ENCODE measurements around the gene LYPD5.

Gene LYPD5

DNA sequence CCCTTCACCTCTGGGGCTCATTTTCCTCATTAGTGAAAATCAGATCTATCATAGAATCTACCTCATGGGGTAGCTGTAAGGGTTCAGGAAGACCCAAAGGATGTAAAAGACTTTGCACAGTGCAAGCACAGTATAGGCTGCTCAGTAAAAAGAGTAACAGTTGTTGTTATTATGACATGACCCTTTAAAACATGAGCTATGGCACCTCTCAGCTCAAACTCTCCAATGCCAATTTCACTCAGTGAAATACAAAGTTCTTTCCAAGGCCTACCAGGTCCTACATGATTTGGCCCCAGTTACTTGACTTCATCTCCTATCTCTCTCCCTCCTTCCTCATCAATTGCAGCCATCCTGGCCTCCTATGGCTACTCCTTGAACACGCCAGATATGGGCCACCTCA lies 52.3 kb downstream of the LYPD5 start:
- no peak for DNase-seq

DNA sequence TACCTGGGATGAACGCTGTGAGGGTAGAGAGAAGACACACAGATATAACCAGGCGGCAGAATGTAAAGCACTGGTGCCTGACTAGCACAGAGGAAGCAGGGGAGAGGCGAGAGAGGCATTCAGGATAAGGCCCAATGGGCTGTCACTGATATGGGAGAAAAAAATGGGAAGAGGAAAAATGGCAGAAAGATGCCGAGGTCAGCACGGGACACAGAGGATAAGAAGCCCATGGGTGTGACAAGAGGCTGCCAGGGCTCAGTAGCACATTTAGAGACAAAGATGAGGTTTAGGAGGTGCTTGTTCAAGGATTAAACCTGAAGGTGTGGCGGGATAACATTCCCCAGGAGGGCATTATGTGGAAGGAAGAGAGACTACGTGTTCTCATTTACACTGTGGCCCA lies 53.1 kb downstream of the LYPD5 start:
- no peak for DNase-seq

DNA sequence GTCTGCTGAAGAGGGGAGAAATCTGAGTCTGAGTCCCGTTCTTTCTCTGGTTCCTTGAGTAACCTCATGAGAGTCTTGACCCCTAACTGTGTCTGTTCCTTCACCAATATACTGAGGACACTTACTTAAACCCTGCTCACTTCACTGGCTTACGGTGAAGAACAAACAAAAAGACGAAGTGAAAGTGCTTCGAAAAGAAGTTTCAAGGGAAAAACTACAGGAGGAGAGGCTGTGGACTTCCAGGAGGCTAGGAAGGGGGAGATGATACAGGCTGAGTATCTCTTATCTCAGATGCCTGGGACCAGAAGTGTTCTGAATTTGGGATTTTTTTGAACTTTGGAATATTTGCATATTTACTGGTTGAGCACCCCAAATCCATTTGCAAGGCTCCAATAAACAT lies 53.6 kb downstream of the LYPD5 start:
- DNase-seq: no peak

DNA sequence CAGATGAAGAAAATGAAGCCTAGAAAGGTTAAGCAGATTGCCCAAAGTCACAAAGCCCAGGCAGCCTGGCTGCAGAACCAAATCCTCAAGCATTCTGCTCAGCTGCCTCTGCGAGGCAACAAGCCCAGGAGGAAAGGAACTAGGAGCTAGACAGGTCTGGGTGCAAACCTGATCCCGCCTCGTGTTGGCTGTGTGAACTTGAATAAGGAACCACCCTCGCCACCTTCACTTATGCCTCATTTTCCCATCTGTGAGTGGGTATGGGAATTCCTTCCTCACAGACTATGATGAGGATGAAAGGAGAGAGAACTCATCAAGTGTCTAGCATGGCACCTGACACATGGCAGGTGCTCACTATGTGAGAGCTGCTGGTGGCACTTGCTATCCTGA lies 54.0 kb downstream of the LYPD5 start:
- DNase-seq: no peak

DNA sequence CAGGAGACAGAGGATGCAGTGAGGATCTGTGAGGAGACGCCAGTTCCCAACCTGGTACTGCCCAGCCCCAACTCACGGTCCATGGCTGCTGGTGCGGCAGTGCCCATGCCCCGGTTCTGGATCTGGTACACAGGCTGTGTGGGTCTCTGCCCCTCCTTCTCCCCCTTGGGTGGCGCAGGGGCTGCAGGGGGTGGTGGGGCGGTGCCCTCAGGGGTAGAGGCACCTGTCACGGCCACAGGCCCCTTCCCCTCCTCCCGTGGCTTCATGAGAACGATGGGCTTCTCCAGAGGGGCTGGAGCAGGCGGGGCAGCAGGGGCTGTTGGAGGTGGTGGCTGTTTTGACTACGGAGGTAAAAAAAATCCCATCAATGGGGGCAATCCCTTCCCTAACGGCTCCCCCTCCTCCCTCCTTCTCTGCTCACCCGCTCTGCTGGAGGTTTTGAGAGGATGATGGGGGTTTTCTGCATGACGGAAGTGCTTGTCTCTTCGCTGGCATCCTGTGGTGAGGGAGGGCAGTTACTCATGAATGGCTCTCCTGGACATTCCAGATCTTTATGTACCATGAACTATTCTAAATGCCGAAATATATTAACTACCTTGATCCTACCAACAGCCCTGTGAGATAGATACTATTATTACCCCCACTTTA lies 54.6 kb downstream of the LYPD5 start:
- DNase-seq: no peak

Data from NCI-H524 (cell line).